Astrocyte (in vitro differentiated cells and primary cell): ENCODE measurements around the gene ZP3. TPM values are rescaled to one million over a fixed set of nuclear protein-coding genes. Genes with fewer than 3 reads are reported as not detected.
"Not testable (repeated sequence)": the region's sequence is repeated elsewhere in the genome, so short reads cannot be mapped to it uniquely, and the experiment has no call there.

Experiments
- DNase-seq: peaks from one replicate; pipeline ENCODE4 v3.0.0-alpha.2; 2010; ENCODE audit warnings: low read depth
- FAIRE-seq: peaks from 2 replicates; lab custom pipeline; 2011; peaks lifted over from hg19 to GRCh38; lab: Jason Lieb, UNC
- H2AFZ ChIP-seq: 2 replicates; pipeline ENCODE4 v1.6.0; 2012; ENCODE audit warnings: low read depth, low read length, inconsistent platforms
- H3K27ac ChIP-seq: 2 replicates; pipeline ENCODE4 v1.5.1; 2011; ENCODE audit warnings: low read depth, low read length, inconsistent platforms
- H3K27me3 ChIP-seq: 2 replicates; pipeline ENCODE4 v1.6.0; 2011; ENCODE audit warnings: low read length, inconsistent platforms; ENCODE audit not compliant: insufficient read depth
- H3K36me3 ChIP-seq: 2 replicates; pipeline ENCODE4 v1.5.1; 2011; ENCODE audit warnings: low read length, inconsistent platforms; ENCODE audit not compliant: insufficient read depth
- H3K4me1 ChIP-seq: 2 replicates; pipeline ENCODE4 v1.5.1; 2011; ENCODE audit warnings: low read length, inconsistent platforms; ENCODE audit not compliant: insufficient read depth
- H3K4me2 ChIP-seq: 2 replicates; pipeline ENCODE4 v1.6.0; 2012; ENCODE audit warnings: low read length, inconsistent platforms
- H3K4me3 ChIP-seq: 2 replicates; pipeline ENCODE4 v1.5.1; 2011; ENCODE audit warnings: low read depth, mild to moderate bottlenecking, low read length, inconsistent platforms; ENCODE audit not compliant: insufficient read depth
- H3K79me2 ChIP-seq: 2 replicates; pipeline ENCODE4 v1.6.0; 2012; ENCODE audit warnings: mild to moderate bottlenecking, low read length, inconsistent platforms; ENCODE audit not compliant: insufficient read depth
- H3K9ac ChIP-seq: 2 replicates; pipeline ENCODE4 v1.6.0; 2012; ENCODE audit warnings: mild to moderate bottlenecking, low read length, inconsistent platforms
- H3K9me3 ChIP-seq: 2 replicates; pipeline ENCODE4 v1.5.1; 2012; ENCODE audit warnings: low read depth, mild to moderate bottlenecking, low read length, inconsistent platforms; ENCODE audit not compliant: insufficient read depth
- H4K20me1 ChIP-seq: 2 replicates; pipeline ENCODE4 v1.6.0; 2012; ENCODE audit warnings: low read length, inconsistent platforms; ENCODE audit not compliant: insufficient read depth
- H3K27ac Mint-ChIP-seq: one replicate; pipeline ENCODE4 v1.8.0; 2021; ENCODE audit warnings: mild to moderate bottlenecking, mixed read lengths; ENCODE audit not compliant: unreplicated experiment
- H3K27me3 Mint-ChIP-seq: one replicate; pipeline ENCODE4 v1.8.0; 2021; ENCODE audit warnings: low read depth, mixed read lengths; ENCODE audit not compliant: unreplicated experiment
- H3K36me3 Mint-ChIP-seq: one replicate; pipeline ENCODE4 v1.8.0; 2021; ENCODE audit warnings: low read depth, mixed read lengths; ENCODE audit not compliant: unreplicated experiment
- H3K4me1 Mint-ChIP-seq: one replicate; pipeline ENCODE4 v1.8.0; 2021; ENCODE audit warnings: low read depth, mixed read lengths; ENCODE audit not compliant: unreplicated experiment
- H3K4me3 Mint-ChIP-seq: one replicate; pipeline ENCODE4 v1.8.0; 2021; ENCODE audit warnings: mild to moderate bottlenecking, moderate library complexity, mixed read lengths; ENCODE audit not compliant: unreplicated experiment
- H3K9me3 Mint-ChIP-seq: one replicate; pipeline ENCODE4 v1.8.0; 2021; ENCODE audit warnings: mild to moderate bottlenecking, mixed read lengths; ENCODE audit not compliant: unreplicated experiment
- CTCF ChIP-seq: IDR thresholded peaks from 2 replicates; pipeline ENCODE4 v1.5.1; 2011; ENCODE audit warnings: low read depth, mild to moderate bottlenecking, inconsistent platforms, low read length, moderate library complexity; ENCODE audit not compliant: insufficient read depth
- EZH2 ChIP-seq: IDR thresholded peaks from 2 replicates; pipeline ENCODE4 v1.6.1; 2012; ENCODE audit warnings: mild to moderate bottlenecking, low read length, inconsistent platforms; ENCODE audit not compliant: insufficient read depth
- total RNA-seq: library from RNA; stranded (reverse); gene quantifications from 2 replicates; pipeline ENCODE4 v1.2.1, GENCODE V29; 2021

The ZP3 gene
- total RNA-seq, 1 donor from 2014 or later: 2.6 TPM

- DNase-seq (peak; percentile 32), FAIRE-seq (no peak)
- peaks cover 23% of the 10 kb centered on the region for H3K4me1 ChIP-seq
- Mint-ChIP-seq H3K9me3 (no peaks in the 10 kb centered on the region), H3K36me3 (no peaks in the 10 kb centered on the region), H3K4me1 (peaks cover 18% of the 10 kb centered on the region), H3K4me3 (peak overlapping the region; percentile 7), H3K27me3 (no peaks in the 10 kb centered on the region), H3K27ac (peak overlapping the region; percentile 98)
- peak overlapping the region; percentile 73 for H3K9ac ChIP-seq
- no peaks in the 10 kb centered on the region for H3K79me2 ChIP-seq
- TF ChIP-seq CTCF (no peak), EZH2 (no peak)
- H3K4me2 ChIP-seq: peak overlapping the region; percentile 63
- no peaks in the 10 kb centered on the region for H4K20me1 ChIP-seq
- H3K4me3 ChIP-seq: no peak overlapping the region
- no peak overlapping the region for H2AFZ ChIP-seq
- no peaks in the 10 kb centered on the region for H3K27me3 ChIP-seq
- no peaks in the 10 kb centered on the region for H3K9me3 ChIP-seq
- H3K27ac ChIP-seq: peak overlapping the region; percentile 59
- no peaks in the 10 kb centered on the region for H3K36me3 ChIP-seq
These were observed 911 bp upstream of the ZP3 start for GRCh38 chr7:76423666-76424412.

- H2AFZ ChIP-seq: no peak overlapping the region
- H3K4me2 ChIP-seq: no peak overlapping the region
- H3K36me3 ChIP-seq: no peaks in the 10 kb centered on the region
- DNase-seq (no peak), FAIRE-seq (no peak)
- H3K27ac ChIP-seq: no peak overlapping the region
- no peak overlapping the region for H3K4me3 ChIP-seq
- peaks cover 18% of the 10 kb centered on the region for H3K4me1 Mint-ChIP-seq
- H3K9ac ChIP-seq: no peak overlapping the region
- peak overlapping the region; percentile 12 for H3K4me3 Mint-ChIP-seq
- H3K79me2 ChIP-seq: no peaks in the 10 kb centered on the region
- H4K20me1 ChIP-seq: no peaks in the 10 kb centered on the region
- H3K27me3 ChIP-seq: no peaks in the 10 kb centered on the region
- no peak for TF ChIP-seq CTCF
- TF ChIP-seq EZH2: no peak
- no peaks in the 10 kb centered on the region for H3K9me3 Mint-ChIP-seq
- H3K4me1 ChIP-seq: peaks cover 23% of the 10 kb centered on the region
- no peaks in the 10 kb centered on the region for H3K36me3 Mint-ChIP-seq
- no peaks in the 10 kb centered on the region for H3K9me3 ChIP-seq
- H3K27ac Mint-ChIP-seq: peak overlapping the region; percentile 66
- H3K27me3 Mint-ChIP-seq: no peaks in the 10 kb centered on the region
These were observed 406 bp downstream of the ZP3 start for GRCh38 chr7:76425156-76425555.

DNA sequence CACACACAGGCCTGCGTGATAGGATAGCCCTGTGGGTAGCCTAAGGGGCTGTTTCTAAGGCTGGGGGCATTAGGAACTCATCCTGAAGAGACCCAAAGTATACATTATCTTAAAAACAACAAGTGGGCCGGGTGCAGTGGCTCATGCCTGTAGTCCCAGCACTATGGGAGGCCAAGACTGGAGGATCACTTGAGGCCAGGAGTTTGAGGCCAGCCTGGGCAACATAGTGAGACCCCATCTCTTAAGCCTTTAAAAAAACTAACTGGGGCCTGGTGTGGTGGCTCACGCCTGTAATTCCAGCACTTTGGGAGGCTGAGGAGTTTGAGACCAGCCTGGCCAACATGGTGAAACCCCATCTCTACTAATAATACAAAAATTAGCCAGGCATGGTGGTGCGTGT, 808 bp downstream of the ZP3 start:
- not testable (repeated sequence) for H3K4me3 Mint-ChIP-seq, H3K9me3 ChIP-seq, H3K4me2 ChIP-seq, H3K9ac ChIP-seq, H3K9me3 Mint-ChIP-seq, H3K79me2 ChIP-seq, DNase-seq, H3K4me3 ChIP-seq, H3K27me3 Mint-ChIP-seq, H3K36me3 Mint-ChIP-seq, H2AFZ ChIP-seq, H3K36me3 ChIP-seq, FAIRE-seq, H3K27ac ChIP-seq, H4K20me1 ChIP-seq, H3K27me3 ChIP-seq
- H3K4me1 ChIP-seq: peaks cover 23% of the 10 kb centered on the region
- peaks cover 18% of the 10 kb centered on the region for H3K4me1 Mint-ChIP-seq
- H3K27ac Mint-ChIP-seq: peak overlapping the region; percentile 66
